Activated naive CD4-positive, alpha-beta T cell treated with anti-CD3 and anti-CD28 coated beads for 36 hours (primary cell): ENCODE data around the gene SEMA3A. TPM values are rescaled to one million over a fixed set of nuclear protein-coding genes. Genes with fewer than 3 reads are reported as not detected.
A peak's percentile ranks its signal among the peaks of the same experiment; 100 is the strongest.

ENCODE experiments used
- CTCF ChIA-PET: fragments of 350-600 bp; sonication (Branson Sonifier 250); formaldehyde crosslinking; loops from one replicate; lab custom pipeline; 2021; ENCODE audit warnings: antibody characterized with exemption; lab: Charles Lee
- DNase-seq: peaks from one replicate; pipeline ENCODE4 v3.0.0-alpha.2; 2020
- H3K27ac Mint-ChIP-seq: one replicate; pipeline ENCODE4 v1.8.0; 2021; ENCODE audit warnings: mild to moderate bottlenecking, mixed read lengths
- H3K27me3 Mint-ChIP-seq: one replicate; pipeline ENCODE4 v1.8.0; 2021; ENCODE audit warnings: low read depth, mixed read lengths
- H3K36me3 Mint-ChIP-seq: one replicate; pipeline ENCODE4 v1.8.0; 2021; ENCODE audit warnings: low read depth, mixed read lengths
- H3K4me1 Mint-ChIP-seq: one replicate; pipeline ENCODE4 v1.8.0; 2021; ENCODE audit warnings: low read depth, mixed read lengths
- H3K4me3 Mint-ChIP-seq: one replicate; pipeline ENCODE4 v1.8.0; 2021; ENCODE audit warnings: mild to moderate bottlenecking, moderate library complexity, mixed read lengths
- H3K9me3 Mint-ChIP-seq: one replicate; pipeline ENCODE4 v1.8.0; 2021; ENCODE audit warnings: mixed read lengths
- intact Hi-C: fragments of 100-400 bp; cut with micrococcal nuclease; formaldehyde crosslinking; loops from one replicate; pipeline ENCODE4 v1.15.1; 2023
- total RNA-seq, 2 experiments: library from RNA; stranded (reverse); gene quantifications; one replicate each; pipeline ENCODE4 v1.2.3, GENCODE V29; 2021

Gene SEMA3A
- total RNA-seq, 2 experiments from 2014 or later = 2.7 to 3.0 TPM

DNA sequence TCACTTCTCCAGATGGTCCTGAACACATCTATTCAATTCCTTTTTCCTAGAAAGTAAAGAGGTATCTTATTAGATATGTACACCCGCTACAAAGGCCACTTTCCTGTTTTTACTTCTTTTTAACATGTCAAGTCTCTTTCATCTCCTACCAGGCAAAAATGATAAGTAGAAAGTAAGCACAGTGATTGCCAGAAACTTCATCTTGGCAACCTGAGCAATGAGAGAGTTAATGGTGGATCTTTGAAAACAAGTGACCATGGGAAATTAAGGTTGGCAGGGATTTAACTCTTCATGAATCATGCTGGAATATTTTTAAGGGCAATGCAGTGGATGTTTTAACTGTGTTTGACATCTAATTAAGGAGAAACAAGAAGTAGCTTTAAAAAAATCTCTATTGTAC is 2.7 kb downstream of the SEMA3A start:
- H3K27ac Mint-ChIP-seq = no peak overlapping the region
- intact Hi-C loops = loop anchor here (5.0 kb wide), 1 partner anchor 830 kb away; no protein-coding TSS in a partner anchor
- H3K9me3 Mint-ChIP-seq = no peaks in the 10 kb centered on the region
- H3K36me3 Mint-ChIP-seq = no peaks in the 10 kb centered on the region
- no peak for DNase-seq
- H3K27me3 Mint-ChIP-seq = peaks cover 2% of the 10 kb centered on the region
- H3K4me3 Mint-ChIP-seq = peak overlapping the region; percentile 32
- CTCF ChIA-PET = no interaction called here
- peaks cover 45% of the 10 kb centered on the region for H3K4me1 Mint-ChIP-seq

DNA sequence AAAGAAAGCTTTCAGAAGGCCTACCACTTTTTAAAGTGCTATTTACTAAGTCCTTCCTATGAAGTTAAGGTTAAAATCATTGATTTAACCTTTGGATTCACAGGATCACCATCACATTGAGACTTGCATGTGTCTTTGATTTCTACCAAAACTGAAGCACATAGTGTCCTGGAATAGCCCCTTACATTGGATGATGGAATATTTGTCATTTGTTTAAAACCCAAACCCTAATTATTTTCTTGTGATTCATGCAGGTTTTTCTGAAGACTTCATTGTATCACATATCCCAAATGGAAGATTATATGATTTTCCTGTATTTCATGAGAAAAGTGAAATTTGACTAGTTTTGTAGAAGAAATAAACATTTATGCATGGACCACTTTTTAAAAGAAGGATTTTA is 3.3 kb downstream of the SEMA3A start:
- H3K4me1 Mint-ChIP-seq = peaks cover 46% of the 10 kb centered on the region
- DNase-seq = no peak
- intact Hi-C loops = loop anchor here (5.0 kb wide), 1 partner anchor 831 kb away; no protein-coding TSS in a partner anchor
- CTCF ChIA-PET = no interaction called here
- H3K27ac Mint-ChIP-seq = no peak overlapping the region
- no peak overlapping the region for H3K4me3 Mint-ChIP-seq
- H3K27me3 Mint-ChIP-seq = peaks cover 2% of the 10 kb centered on the region
- no peaks in the 10 kb centered on the region for H3K9me3 Mint-ChIP-seq
- no peaks in the 10 kb centered on the region for H3K36me3 Mint-ChIP-seq

DNA sequence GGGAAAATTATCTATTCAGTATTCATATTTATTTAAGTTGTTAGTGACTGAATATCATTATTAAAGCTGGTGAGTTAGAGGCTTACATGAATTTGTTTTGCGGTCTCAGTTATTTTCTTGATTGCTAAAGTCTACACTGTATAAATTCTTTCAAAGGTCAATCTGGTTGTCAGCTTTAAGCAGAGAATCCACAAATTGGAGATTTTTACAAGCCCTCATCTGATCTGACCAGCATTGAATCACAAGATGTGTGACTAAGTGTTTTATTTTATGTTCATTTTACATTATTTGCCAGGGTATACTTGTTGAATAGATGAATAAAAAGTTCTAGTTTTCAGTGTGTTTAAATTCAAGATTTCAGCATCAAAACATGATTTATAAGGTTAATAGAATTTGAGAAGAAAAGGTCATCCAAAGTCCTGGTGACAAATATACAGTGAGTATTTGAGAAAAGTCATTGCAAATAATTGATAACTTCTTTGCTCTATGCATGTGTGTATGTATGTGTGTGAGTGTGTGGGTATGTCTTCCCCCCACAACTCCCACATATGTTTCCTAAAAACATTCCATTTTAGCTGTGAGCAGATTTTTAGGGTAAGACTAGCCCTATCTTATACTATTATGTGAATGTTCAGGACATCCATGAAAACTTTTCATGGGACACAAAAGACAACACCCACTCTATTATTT is 4.4 kb downstream of the SEMA3A start:
- intact Hi-C loops = loop anchor here (5.0 kb wide), 1 partner anchor 832 kb away; no protein-coding TSS in a partner anchor
- no peak for DNase-seq
- Mint-ChIP-seq H3K4me3 (no peak overlapping the region), H3K9me3 (no peaks in the 10 kb centered on the region), H3K4me1 (peaks cover 36% of the 10 kb centered on the region), H3K27me3 (no peaks in the 10 kb centered on the region), H3K27ac (no peak overlapping the region), H3K36me3 (no peaks in the 10 kb centered on the region)
- CTCF ChIA-PET = no interaction called here

DNA sequence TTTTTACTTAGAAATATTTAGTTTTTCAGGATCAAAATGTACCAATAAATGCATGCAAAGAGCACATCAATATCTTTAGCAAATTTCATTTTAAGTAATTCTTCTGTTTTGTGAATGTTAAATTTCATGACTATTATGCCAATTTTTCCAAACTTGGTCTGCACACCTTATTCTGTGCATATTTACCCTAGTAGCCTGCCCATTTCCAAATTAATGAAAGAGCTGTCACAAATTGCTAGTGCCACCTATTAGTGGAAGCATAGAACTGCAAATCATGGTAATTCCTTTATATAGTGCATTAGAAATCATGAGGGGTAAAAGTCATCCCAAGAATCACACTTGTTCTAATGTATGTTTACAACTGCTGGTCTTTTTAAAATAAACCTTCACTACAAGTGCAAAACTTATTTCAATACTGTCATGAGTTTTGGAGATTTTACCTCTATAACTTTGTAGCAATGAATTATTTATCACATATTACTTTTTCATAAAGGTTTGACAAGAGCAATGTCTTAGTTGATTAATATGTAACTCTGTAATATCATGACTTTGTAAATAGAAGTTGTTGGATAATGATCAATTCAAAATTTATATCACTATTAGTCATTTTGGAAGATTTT is 5.7 kb downstream of the SEMA3A start:
- Mint-ChIP-seq H3K4me3 (no peak overlapping the region), H3K27me3 (no peaks in the 10 kb centered on the region), H3K4me1 (peaks cover 36% of the 10 kb centered on the region), H3K27ac (no peak overlapping the region), H3K36me3 (no peaks in the 10 kb centered on the region), H3K9me3 (no peaks in the 10 kb centered on the region)
- intact Hi-C loops = loop anchor here (1.0 to 2.0 kb wide), 2 partner anchors 213 to 252 kb away; no protein-coding TSS in a partner anchor
- CTCF ChIA-PET = no interaction called here
- no peak for DNase-seq

DNA sequence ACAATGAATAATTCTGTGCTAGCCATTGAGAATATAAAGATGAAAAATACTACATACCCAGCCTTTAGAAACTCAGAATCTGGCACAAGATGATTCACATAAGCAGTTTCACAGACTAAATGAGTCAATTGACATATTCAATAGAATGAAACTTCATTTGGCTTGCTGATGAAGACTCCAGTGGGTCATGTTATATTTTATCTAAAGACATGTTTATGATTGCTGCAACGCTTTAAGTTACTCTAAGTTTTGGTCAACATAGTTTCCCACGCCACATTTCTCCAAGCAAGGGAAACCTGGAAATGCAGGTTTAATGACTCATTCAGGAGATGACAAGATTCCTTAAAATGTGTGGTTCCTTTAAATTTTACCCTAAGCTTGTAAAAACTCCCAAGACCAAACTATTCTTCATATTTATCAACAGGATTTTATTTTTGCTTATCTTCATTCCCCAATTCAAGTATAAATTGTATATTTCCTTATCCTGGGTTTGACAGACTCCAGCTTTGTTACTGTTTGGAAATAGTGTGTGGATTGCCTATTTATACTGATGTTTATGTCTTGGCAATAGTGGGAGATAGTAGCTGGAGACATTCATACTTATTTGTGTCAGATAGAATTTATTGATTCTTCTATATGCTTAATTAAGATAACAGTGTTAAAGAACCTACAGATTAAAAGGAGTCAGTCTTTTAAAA is 6.6 kb downstream of the SEMA3A start:
- no peak overlapping the region for H3K4me3 Mint-ChIP-seq

DNA sequence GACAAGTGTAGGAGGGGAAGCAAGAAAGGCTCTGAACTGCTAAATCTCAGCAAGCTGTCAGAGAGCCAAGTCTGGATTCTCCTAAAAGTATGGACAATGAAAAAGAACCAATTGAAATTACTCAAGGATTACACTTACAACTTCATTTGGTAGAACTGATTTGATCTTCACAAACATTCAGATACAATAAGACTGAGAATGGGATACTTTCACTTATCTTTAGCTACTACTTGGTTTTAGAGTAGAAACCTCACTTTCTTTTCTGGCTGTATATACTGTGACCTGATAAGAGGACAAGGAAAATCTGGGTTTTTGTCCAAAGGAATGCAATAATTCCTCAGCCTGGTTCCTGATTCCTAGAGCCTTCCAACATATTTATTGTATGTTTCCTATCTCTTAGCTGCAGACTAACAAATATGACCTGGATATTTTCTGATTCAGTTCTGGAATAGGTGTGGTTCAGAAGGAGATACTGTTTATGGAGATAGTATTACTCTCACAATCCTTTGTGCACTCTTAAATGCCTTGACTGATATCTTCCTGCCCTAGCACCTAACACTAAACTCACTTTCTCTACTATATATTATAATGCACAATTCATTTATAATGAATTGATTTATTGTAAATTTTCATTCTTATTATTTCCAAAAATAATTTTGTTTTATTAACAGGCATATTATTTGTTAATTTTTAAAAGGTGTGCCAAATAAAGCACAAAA is 7.3 kb downstream of the SEMA3A start:
- Mint-ChIP-seq H3K9me3 (no peaks in the 10 kb centered on the region), H3K36me3 (no peaks in the 10 kb centered on the region), H3K4me1 (peaks cover 36% of the 10 kb centered on the region), H3K4me3 (no peak overlapping the region), H3K27ac (no peak overlapping the region), H3K27me3 (no peaks in the 10 kb centered on the region)
- CTCF ChIA-PET = no interaction called here
- intact Hi-C loops = loop anchor here (2.0 kb wide), 1 partner anchor 256 kb away; no protein-coding TSS in a partner anchor
- DNase-seq = no peak

More for the DNA sequence above, 6.6 kb downstream of the SEMA3A start:
- H3K9me3 Mint-ChIP-seq = no peaks in the 10 kb centered on the region
- no peak for DNase-seq
- intact Hi-C loops = loop anchor here (2.0 kb wide), 2 partner anchors 251 to 255 kb away; no protein-coding TSS in a partner anchor
- no peaks in the 10 kb centered on the region for H3K36me3 Mint-ChIP-seq
- H3K4me1 Mint-ChIP-seq = peaks cover 36% of the 10 kb centered on the region
- H3K27ac Mint-ChIP-seq = no peak overlapping the region
- no peaks in the 10 kb centered on the region for H3K27me3 Mint-ChIP-seq
- CTCF ChIA-PET = no interaction called here

DNA sequence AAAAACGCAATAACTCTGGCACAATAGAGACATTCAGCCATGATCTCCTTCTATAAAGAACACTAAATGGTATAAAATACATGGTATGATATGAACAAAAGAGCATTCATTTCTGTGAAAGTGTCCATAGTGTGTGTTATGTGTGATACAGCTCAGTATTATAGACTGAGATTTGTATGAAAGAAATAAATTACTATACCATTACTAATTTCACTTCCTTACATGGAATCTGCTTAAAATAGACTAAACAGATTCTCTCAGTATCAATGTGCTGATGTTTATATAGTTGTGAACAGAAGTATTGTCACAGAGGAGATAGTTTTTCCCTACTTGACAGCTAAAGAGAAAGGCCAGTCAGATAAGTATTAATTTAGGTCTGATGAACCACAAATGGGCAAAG is 10.8 kb downstream of the SEMA3A start:
- CTCF ChIA-PET = interaction anchor here (0.6 kb wide), 1 partner anchor 12 kb away, joined by 3 read pairs; no protein-coding TSS in a partner anchor
- Mint-ChIP-seq H3K4me3 (no peak overlapping the region), H3K27ac (no peak overlapping the region), H3K9me3 (no peaks in the 10 kb centered on the region), H3K27me3 (no peaks in the 10 kb centered on the region), H3K4me1 (peaks cover 32% of the 10 kb centered on the region), H3K36me3 (no peaks in the 10 kb centered on the region)
- intact Hi-C loops = no loop called here
- DNase-seq = no peak

DNA sequence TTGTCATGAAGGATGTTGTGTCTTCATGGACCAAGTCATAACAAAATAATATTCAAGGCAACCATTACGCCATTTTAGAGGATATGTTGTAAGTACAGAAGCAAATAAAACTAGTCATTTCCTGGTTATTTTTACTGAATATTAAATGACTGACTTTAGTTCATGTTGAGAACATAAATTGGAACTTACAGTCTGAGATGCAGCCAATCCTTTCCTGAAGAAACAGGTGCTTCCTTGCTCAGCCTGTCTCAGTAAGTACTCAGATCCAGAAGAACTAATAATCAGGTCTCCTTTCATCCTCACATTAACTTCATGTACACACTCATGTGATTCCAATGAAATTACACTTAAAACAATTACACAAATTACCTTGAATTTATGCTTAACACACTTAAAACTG is 12.3 kb downstream of the SEMA3A start:
- no peaks in the 10 kb centered on the region for H3K36me3 Mint-ChIP-seq
- H3K4me3 Mint-ChIP-seq = no peak overlapping the region
- H3K4me1 Mint-ChIP-seq = peaks cover 21% of the 10 kb centered on the region
- no peak for DNase-seq
- H3K9me3 Mint-ChIP-seq = no peaks in the 10 kb centered on the region
- intact Hi-C loops = no loop called here
- CTCF ChIA-PET = no interaction called here
- H3K27me3 Mint-ChIP-seq = no peaks in the 10 kb centered on the region
- no peak overlapping the region for H3K27ac Mint-ChIP-seq

DNA sequence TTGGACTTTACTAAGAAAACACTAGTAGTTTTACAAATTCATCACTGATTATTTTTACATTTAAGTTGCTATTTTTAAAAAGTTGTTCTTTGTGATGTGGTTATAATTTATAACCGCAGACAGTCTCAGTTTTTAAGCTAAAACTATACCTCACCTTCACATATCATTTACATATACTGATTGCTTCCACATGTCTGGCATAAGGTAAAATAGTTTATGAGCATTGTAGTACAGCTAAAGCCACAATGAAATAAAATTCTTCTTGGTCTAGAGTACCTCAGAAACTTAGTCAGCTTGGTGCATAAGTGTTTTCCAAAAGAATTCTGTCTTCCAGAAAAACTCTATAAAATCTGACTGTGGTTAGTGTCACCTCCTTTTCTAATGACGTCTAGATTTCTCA is 13.0 kb downstream of the SEMA3A start:
- Mint-ChIP-seq H3K4me1 (peaks cover 15% of the 10 kb centered on the region), H3K27ac (no peak overlapping the region), H3K36me3 (no peaks in the 10 kb centered on the region), H3K27me3 (no peaks in the 10 kb centered on the region), H3K4me3 (no peak overlapping the region), H3K9me3 (no peaks in the 10 kb centered on the region)
- intact Hi-C loops = no loop called here
- no peak for DNase-seq
- CTCF ChIA-PET = no interaction called here

DNA sequence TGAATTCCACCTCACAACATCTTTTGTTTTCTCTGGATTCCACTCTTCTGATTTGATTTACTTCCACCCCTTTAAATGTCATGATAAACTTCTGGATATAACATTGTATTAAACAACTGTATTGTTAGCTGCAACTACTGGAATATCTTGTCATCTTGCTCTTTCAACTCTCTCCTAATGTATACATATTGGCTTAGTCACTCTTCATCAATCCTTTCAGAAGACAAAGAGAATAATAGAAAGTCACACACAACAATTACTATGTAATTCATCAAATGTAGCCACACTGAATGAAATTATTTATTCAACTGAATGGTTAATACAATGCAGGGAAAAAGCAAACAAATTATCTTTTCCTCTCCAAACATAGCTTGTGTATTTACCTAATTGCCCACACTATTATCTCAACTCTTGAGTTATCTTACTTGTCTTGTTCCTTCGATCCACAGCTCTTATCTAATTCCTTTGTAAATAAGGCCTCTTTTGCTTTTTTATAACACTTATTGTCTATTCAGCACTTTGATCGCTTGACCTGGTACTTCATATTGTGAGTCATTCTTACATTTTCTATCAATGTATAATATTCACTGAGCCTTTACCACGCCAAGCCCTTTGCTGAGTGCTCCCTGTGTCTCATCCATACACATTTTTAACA is 16.7 kb downstream of the SEMA3A start:
- H3K4me1 Mint-ChIP-seq = peaks cover 4% of the 10 kb centered on the region
- H3K27me3 Mint-ChIP-seq = no peaks in the 10 kb centered on the region
- no peak overlapping the region for H3K4me3 Mint-ChIP-seq
- DNase-seq = no peak
- intact Hi-C loops = no loop called here
- no peaks in the 10 kb centered on the region for H3K36me3 Mint-ChIP-seq
- no peak overlapping the region for H3K27ac Mint-ChIP-seq
- CTCF ChIA-PET = no interaction called here
- no peaks in the 10 kb centered on the region for H3K9me3 Mint-ChIP-seq

DNA sequence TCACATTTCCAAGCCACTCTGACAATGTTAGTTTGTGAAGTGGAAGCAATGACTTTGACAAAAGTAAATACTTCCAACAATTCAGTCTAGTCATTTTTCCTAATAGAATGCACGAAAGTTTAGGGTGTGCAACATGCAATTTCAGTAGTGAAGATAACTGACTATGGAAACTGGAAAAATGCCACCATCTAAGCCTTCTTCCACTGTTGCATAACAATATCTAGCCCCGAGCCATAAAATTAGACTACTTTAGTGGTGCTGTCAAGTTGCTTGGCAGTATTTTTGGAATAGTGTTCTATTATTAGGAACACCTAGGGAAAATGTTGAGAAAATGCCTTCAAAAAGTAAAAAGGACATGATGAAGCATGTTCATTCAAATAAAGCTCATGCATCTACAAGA is 17.9 kb downstream of the SEMA3A start:
- CTCF ChIA-PET = no interaction called here
- H3K36me3 Mint-ChIP-seq = no peaks in the 10 kb centered on the region
- H3K4me3 Mint-ChIP-seq = no peak overlapping the region
- H3K27ac Mint-ChIP-seq = no peak overlapping the region
- DNase-seq = no peak
- intact Hi-C loops = no loop called here
- no peaks in the 10 kb centered on the region for H3K27me3 Mint-ChIP-seq
- peaks cover under 1% of the 10 kb centered on the region for H3K4me1 Mint-ChIP-seq
- H3K9me3 Mint-ChIP-seq = no peaks in the 10 kb centered on the region

DNA sequence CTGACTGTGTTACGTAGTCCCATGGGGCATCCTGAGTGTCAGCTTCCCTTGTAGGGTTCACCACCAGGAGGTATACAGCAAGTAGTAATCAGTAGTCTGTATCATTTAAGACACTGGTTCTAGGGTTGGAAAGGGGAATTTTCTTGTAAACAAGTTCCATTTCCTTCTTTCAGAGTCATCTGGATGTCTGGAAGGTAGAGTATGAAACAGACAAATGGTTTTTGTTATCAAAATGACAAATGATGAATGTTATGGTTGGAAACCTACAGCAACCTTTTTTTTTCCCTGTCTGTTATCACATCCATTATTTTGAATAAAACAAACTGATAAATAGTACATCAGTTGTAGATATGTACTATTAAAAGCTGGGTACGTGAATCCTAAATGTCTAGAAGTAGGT is 19.1 kb downstream of the SEMA3A start:
- Mint-ChIP-seq H3K27me3 (no peaks in the 10 kb centered on the region), H3K27ac (no peak overlapping the region), H3K36me3 (no peaks in the 10 kb centered on the region), H3K9me3 (no peaks in the 10 kb centered on the region), H3K4me1 (no peaks in the 10 kb centered on the region), H3K4me3 (no peak overlapping the region)
- intact Hi-C loops = no loop called here
- CTCF ChIA-PET = no interaction called here
- no peak for DNase-seq
